H1 (cell line): ENCODE measurements around the gene RNF212. TPM values are rescaled to one million over a fixed set of nuclear protein-coding genes. Genes with fewer than 3 reads are reported as not detected.

Source experiments
- CHD1 ChIP-seq: IDR thresholded peaks from 2 replicates; pipeline ENCODE4 v1.6.1; 2012; ENCODE audit warnings: low read depth, low read length, improper control_type of control experiment
- HDAC6 ChIP-seq: IDR thresholded peaks from one replicate; pipeline ENCODE4 v1.7.1; 2012; ENCODE audit warnings: low read depth, mild to moderate bottlenecking, inconsistent platforms, low read length, moderate library complexity
- NRF1 ChIP-seq: IDR thresholded peaks from 2 replicates; pipeline ENCODE4 v1.6.1; 2011; ENCODE audit warnings: mild to moderate bottlenecking, low read depth, low read length, improper control_type of control experiment
- PHF8 ChIP-seq: fragments of 200-600 bp; sonication (generic); conservative IDR thresholded peaks from 2 replicates; pipeline ENCODE4 v1.7.1; 2012; ENCODE audit warnings: low read depth, mild to moderate bottlenecking, inconsistent platforms, low read length, moderate library complexity
- POLR2AphosphoS5 ChIP-seq: IDR thresholded peaks from 2 replicates; pipeline ENCODE4 v1.6.1; 2011; ENCODE audit warnings: low read depth, low read length
- RBBP5 ChIP-seq: IDR thresholded peaks from 2 replicates; pipeline ENCODE4 v1.7.1; 2012; ENCODE audit warnings: low read depth, mild to moderate bottlenecking, inconsistent platforms, low read length, moderate library complexity, borderline replicate concordance
- RFX5 ChIP-seq: IDR thresholded peaks from 2 replicates; pipeline ENCODE4 v1.6.1; 2011; ENCODE audit warnings: low read depth, low read length, improper control_type of control experiment, borderline replicate concordance
- TAF1 ChIP-seq: IDR thresholded peaks from 2 replicates; pipeline ENCODE4 v1.6.1; 2011; ENCODE audit warnings: mild to moderate bottlenecking, low read depth, low read length
- polyA plus RNA-seq, 7 experiments: library from polyadenylated mRNA; depleted of rRNA in 3 of 7; stranded (reverse) in 5 of 7; unstranded in 2 of 7; fragments of >200 nt in 5 of 7; fragments of 200-250 nt in 2 of 7; gene quantifications; 1 replicate in 5 of 7; 2 replicates in 1 of 7; 4 replicates in 1 of 7; pipeline versions ENCODE4 v1.2.1 to v1.2.3, GENCODE V29; 2011 to 2013; ENCODE audit warnings: missing spikeins in 2 of 7, mixed read lengths in 2 of 7
- total RNA-seq: library from RNA; stranded (reverse); fragmentation: NEBNext Ultra II Directional; extraction: Animal tissue kit (Norgen Biotek cat#: 25700); gene quantifications from 2 replicates; pipeline ENCODE4 v1.2.1, GENCODE V29; 2021
- TF ChIP-seq, protein P1 (sequence below): fragments of 300-600 bp; sonication (generic); IDR thresholded peaks from 2 replicates; pipeline ENCODE4 v1.7.1; 2012; ENCODE audit warnings: low read length, moderate library complexity, mild to moderate bottlenecking, inconsistent platforms; ENCODE audit not compliant: insufficient replicate concordance

Gene RNF212
- total and polyA plus RNA-seq, 2 of the 8 experiments (the other 6 are each of a cell fraction or from before 2014, with no cell fraction given): 3.4 to 5.4 TPM

DNA sequence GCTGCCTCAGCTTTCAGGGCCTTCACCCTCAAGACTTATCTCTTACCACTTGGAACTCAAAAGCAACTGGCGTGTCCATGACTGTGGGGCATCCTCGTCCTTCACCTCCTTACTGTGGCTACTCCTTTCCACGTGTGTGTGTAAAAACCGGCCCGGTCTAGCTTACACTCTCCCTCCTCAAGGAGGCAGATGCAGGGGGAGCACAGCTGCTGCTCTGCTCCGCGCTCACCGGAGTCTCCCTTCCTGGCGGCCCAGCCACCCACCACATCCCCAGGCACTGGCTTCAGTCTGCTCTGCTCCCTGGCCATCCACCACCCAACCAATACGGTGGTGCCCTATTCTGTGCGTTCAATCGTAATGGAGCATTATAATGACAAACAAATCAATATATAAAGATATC lies 8.3 kb downstream of the RNF212 start (continued):
- TF ChIP-seq, protein P1, sequence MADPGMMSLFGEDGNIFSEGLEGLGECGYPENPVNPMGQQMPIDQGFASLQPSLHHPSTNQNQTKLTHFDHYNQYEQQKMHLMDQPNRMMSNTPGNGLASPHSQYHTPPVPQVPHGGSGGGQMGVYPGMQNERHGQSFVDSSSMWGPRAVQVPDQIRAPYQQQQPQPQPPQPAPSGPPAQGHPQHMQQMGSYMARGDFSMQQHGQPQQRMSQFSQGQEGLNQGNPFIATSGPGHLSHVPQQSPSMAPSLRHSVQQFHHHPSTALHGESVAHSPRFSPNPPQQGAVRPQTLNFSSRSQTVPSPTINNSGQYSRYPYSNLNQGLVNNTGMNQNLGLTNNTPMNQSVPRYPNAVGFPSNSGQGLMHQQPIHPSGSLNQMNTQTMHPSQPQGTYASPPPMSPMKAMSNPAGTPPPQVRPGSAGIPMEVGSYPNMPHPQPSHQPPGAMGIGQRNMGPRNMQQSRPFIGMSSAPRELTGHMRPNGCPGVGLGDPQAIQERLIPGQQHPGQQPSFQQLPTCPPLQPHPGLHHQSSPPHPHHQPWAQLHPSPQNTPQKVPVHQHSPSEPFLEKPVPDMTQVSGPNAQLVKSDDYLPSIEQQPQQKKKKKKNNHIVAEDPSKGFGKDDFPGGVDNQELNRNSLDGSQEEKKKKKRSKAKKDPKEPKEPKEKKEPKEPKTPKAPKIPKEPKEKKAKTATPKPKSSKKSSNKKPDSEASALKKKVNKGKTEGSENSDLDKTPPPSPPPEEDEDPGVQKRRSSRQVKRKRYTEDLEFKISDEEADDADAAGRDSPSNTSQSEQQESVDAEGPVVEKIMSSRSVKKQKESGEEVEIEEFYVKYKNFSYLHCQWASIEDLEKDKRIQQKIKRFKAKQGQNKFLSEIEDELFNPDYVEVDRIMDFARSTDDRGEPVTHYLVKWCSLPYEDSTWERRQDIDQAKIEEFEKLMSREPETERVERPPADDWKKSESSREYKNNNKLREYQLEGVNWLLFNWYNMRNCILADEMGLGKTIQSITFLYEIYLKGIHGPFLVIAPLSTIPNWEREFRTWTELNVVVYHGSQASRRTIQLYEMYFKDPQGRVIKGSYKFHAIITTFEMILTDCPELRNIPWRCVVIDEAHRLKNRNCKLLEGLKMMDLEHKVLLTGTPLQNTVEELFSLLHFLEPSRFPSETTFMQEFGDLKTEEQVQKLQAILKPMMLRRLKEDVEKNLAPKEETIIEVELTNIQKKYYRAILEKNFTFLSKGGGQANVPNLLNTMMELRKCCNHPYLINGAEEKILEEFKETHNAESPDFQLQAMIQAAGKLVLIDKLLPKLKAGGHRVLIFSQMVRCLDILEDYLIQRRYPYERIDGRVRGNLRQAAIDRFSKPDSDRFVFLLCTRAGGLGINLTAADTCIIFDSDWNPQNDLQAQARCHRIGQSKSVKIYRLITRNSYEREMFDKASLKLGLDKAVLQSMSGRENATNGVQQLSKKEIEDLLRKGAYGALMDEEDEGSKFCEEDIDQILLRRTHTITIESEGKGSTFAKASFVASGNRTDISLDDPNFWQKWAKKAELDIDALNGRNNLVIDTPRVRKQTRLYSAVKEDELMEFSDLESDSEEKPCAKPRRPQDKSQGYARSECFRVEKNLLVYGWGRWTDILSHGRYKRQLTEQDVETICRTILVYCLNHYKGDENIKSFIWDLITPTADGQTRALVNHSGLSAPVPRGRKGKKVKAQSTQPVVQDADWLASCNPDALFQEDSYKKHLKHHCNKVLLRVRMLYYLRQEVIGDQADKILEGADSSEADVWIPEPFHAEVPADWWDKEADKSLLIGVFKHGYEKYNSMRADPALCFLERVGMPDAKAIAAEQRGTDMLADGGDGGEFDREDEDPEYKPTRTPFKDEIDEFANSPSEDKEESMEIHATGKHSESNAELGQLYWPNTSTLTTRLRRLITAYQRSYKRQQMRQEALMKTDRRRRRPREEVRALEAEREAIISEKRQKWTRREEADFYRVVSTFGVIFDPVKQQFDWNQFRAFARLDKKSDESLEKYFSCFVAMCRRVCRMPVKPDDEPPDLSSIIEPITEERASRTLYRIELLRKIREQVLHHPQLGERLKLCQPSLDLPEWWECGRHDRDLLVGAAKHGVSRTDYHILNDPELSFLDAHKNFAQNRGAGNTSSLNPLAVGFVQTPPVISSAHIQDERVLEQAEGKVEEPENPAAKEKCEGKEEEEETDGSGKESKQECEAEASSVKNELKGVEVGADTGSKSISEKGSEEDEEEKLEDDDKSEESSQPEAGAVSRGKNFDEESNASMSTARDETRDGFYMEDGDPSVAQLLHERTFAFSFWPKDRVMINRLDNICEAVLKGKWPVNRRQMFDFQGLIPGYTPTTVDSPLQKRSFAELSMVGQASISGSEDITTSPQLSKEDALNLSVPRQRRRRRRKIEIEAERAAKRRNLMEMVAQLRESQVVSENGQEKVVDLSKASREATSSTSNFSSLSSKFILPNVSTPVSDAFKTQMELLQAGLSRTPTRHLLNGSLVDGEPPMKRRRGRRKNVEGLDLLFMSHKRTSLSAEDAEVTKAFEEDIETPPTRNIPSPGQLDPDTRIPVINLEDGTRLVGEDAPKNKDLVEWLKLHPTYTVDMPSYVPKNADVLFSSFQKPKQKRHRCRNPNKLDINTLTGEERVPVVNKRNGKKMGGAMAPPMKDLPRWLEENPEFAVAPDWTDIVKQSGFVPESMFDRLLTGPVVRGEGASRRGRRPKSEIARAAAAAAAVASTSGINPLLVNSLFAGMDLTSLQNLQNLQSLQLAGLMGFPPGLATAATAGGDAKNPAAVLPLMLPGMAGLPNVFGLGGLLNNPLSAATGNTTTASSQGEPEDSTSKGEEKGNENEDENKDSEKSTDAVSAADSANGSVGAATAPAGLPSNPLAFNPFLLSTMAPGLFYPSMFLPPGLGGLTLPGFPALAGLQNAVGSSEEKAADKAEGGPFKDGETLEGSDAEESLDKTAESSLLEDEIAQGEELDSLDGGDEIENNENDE: no peak
- TF ChIP-seq RBBP5 (no peak), PHF8 (no peak), POLR2AphosphoS5 (no peak), TAF1 (no peak), NRF1 (no peak), RFX5 (no peak), HDAC6 (no peak), CHD1 (no peak)
